Cerebellar nuclear complex (tissue), 1 donor: ENCODE results near the gene MTMR6.

Experiments used
- DNase-seq, 2 experiments: peaks; one replicate each; lab custom pipeline; 2025; lab: John Stamatoyannopoulos, UW

MTMR6 gene

GRCh38 chr13:25276748-25277147, 10.5 kb downstream of the MTMR6 start:
- DNase-seq: no peak

GRCh38 chr13:25268561-25268960, 18.7 kb downstream of the MTMR6 start:
- no peak for DNase-seq

- DNase-seq: no peak
Observed at GRCh38 chr13:25267715-25268114, 19.6 kb downstream of the MTMR6 start.

DNA sequence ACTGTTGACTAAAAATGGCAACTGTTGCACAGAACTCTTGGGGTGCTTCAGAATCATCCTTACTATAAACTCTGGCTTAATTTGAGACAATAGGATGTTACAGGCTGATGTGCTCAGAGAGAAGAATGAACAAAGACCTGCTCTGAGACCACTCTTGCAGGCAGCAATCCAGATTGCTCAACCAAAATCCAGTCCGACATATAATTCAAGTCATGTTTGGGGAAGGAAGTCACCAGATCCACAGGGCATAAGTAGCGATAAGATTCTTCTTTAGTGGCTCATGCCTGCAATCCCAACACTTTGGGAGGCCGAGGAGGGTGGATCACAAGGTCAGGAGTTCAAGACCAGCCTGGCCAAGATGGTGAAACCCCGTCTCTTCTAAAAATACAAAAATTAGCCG, 20.6 kb downstream of the MTMR6 start:
- DNase-seq: no peak

GRCh38 chr13:25262261-25262660, 25.0 kb downstream of the MTMR6 start:
- DNase-seq: no peak

DNA sequence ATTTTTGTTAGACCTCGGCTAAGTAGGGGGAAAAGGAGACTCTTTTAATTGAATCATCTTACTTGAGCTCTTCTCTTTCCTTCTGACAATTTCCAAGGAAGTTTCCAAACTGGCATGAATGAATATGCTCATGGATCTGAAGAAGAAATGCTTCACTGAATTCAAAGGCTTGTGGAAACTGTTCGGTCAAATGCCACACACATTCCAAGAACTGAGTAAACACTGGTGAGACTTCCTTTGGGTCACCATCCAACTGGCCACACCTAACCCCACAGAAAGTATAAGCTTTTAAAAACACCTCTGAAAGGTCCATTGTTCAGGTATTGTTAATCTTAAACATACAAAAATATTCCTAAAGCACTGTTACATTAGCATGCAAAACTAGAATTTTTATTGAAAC, 33.6 kb downstream of the MTMR6 start:
- DNase-seq: no peak

DNA sequence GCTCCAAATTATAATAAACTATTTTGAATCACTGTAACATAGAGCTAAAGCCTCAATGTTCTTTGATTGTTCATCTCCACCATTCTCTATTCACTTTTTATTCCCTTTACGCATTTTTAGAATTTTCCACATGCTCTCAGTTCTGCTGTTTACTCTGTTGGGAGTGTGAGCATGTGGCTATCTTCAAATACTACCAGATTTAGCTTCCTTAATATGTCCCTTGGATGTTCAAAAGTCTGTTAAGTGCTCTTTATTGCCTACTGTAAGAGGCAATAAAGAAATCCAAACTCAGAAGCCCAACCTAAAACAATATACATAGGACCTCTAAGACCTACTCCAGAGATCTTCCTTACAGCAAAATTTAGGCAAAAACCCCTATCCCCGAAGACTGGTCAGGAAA, 34.5 kb downstream of the MTMR6 start:
- DNase-seq: no peak

DNA sequence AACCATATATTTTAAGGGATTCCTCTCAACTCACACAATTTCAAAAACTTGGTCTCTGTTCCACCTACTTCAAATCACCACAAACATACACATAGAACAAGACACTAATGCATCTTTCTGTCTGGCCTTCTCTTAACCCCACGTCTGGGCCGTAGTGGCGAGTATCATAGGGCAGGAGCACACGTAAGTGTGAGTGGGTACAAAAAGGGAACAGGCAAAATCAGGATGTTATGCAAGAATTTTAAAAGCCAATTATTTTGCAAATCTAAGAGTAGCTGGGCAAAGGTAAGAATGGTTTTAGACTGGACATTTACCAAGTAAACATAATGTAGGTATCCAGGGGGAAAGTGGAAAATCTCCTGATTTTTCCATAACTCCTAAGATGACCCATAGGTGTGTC, 35.1 kb downstream of the MTMR6 start:
- no peak for DNase-seq

GRCh38 chr13:25249001-25249543, 38.2 kb downstream of the MTMR6 start:
- DNase-seq: peak in 1 of 2 experiments; percentile 72

DNA sequence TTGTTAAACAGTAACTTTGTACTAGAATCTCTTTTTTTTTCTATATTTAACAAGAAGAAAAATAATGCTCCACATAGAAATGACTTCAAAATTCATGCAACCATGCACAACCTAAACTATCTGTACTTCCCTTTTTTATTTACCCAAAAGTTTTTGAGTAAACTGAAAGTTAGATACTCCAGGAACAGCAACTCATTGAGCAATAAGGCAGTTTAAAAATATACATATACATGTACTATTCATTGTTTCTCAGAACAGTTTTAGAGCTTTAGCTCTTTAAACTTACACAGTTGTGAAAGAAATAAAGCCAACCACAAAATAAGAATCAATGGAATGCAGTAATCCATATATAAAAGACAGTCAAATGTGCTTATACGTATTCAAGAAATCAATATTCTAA, 39.2 kb downstream of the MTMR6 start:
- no peak for DNase-seq

DNA sequence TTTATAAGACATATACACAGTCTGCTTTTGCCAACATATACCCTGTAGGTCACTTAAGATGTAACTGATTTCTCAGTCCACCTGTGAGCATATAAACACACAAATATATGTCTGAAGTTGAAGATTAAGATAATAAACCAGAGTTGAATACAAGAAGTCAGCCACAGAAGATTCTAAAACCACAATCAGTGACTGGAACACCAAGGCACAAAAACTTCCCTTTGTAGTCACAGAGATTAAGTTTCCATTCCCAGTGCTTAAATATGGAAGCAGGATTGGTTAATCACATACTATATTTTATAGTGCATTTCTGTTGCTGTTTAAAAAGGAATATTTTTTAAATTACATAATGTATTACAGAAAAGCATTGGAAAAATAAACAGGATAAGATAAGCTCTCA, 39.9 kb downstream of the MTMR6 start:
- no peak for DNase-seq

GRCh38 chr13:25244123-25244522, 43.2 kb downstream of the MTMR6 start:
- DNase-seq: no peak

GRCh38 chr13:25242956-25243355, 44.3 kb downstream of the MTMR6 start:
- no peak for DNase-seq

GRCh38 chr13:25241007-25241406, 46.3 kb downstream of the MTMR6 start:
- no peak for DNase-seq

- no peak for DNase-seq
Observed at GRCh38 chr13:25237083-25237482, 50.2 kb downstream of the MTMR6 start.

- no peak for DNase-seq
Observed at GRCh38 chr13:25233861-25234260, 53.4 kb downstream of the MTMR6 start.

- peak in 1 of 2 experiments; percentile 23 for DNase-seq
Observed at GRCh38 chr13:25232937-25233515, 54.3 kb downstream of the MTMR6 start.

DNA sequence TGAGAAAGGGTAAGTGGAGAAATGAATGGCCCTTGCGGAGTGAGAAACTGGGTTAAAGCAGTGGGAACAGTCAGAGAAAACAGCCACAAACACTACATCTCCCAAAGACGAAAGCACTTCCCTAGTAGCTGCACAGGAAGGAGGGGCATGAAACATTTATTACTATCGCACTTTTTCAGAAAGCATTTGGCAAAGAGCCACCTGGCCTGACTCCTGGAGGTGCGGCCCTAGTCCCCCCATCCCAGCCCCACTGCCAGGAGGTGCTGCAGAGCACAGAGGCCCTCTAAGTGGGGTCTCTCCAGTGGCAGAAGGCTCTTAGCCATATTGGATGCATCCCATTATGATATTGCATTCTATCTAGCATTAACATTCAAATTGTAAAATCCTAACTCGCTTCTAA, 55.8 kb downstream of the MTMR6 start:
- no peak for DNase-seq

- DNase-seq: no peak
Observed at GRCh38 chr13:25227690-25228089, 59.6 kb downstream of the MTMR6 start.

DNA sequence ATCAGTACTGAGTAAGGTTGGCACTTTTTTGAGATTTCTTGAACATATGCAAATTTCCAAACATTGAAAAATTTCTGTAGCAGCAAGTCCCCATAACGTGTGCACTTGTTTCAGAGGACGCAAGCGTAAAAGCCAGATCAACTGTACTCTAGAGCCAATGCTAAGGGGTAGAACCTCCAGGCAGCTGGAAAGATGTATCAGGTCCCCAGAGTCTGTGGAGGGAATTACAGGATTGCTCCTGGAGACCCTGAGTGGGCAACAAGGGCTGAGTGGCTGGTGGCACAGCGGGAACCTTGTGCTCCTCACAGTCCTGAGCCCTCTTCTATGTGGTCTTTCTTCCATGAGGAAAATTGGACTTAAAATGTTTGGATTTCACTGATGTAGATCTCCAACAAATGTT, 61.3 kb downstream of the MTMR6 start:
- no peak for DNase-seq

GRCh38 chr13:25224151-25224550, 63.1 kb downstream of the MTMR6 start:
- no peak for DNase-seq

GRCh38 chr13:25222740-25223139, 64.5 kb downstream of the MTMR6 start:
- DNase-seq: no peak

DNA sequence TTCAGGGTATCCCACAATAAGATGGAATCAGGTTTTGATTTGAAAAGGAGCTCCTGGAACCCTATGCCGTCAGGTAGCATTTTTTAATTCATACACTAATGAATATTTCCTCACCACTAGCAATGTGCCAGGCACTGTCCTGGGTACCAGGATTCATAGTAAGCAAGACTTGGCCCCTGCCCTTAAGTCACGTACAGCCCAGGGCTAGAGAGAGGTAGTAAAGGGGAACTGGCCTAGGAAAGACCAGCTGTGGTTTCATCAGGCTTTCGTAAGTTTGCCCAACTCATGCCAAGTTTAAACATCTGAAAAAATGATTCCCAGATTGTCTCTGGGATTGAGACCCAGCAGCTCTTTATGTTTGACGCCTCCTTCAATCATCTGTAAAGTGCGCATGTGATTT, 69.3 kb downstream of the MTMR6 start:
- DNase-seq: no peak
